ENCODE data around the gene RPF1. TPM values are rescaled to one million over a fixed set of nuclear protein-coding genes. Genes with fewer than 3 reads are reported as not detected.
"Not testable (repeated sequence)": the region's sequence is repeated elsewhere in the genome, so short reads cannot be mapped to it uniquely, and the experiment has no call there.

The RPF1 gene
- total RNA-seq, 1 experiment from 2014 or later: 23.4 TPM

DNA sequence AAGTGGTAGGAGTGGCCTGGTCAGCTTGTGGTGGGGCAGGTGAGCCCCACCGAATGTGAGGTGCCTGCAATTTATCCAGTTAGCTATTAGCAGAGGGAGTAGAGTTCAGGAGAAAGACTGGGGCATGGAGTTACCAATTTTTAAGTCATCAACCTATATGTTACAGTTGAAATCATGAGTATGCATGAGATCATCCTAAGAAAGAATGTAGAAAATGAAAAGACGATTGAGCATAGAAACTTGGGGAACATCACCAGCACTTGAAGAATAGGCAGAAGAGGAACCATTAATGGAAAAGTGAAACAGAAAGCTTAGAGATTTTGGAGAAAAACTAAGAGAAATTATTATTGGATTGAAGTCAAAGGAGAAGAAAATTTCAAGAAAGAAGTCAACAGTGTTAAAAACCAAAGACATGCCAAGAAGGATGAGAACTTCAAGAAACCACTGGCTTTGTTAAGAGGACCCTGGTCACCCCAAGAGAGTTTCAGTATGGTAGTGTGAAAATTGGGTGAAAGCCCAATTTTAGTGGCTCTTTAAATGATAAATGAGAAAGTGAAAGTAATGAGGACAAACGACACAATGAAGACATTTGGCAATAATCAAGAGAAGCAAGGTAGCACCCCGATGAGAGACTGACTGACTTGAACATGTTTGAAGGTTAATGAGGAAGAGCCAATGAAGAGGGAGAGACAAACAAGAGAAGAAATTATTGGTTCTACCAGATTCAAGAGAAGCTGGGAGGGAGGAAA is 44.1 kb upstream of the RPF1 start:
- H3K9me3 ChIP-seq (ENCODE audit: insufficient read depth, low read depth): peaks cover 2% of the 10 kb centered on the region; the same call in 1 of the 2 replicates
- ChIA-PET POLR2A (ENCODE audit: unreplicated experiment) (no interaction called here), CTCF (interaction anchor here (0.6 kb wide), 1 partner anchor 290 kb away, joined by 3 read pairs; no protein-coding TSS in a partner anchor)
- no peak overlapping the region for H3K27ac ChIP-seq
- H3K4me1 ChIP-seq (replicated peaks; ENCODE audit: insufficient read depth): peaks cover 16% of the 10 kb centered on the region
- H3K9me2 ChIP-seq (ENCODE audit: insufficient read depth): no peaks in the 10 kb centered on the region
- H3K79me2 ChIP-seq (ENCODE audit: low read depth): no peaks in the 10 kb centered on the region
- no peaks in the 10 kb centered on the region for H3F3A ChIP-seq (ENCODE audit: insufficient read depth, low read depth)
- H3K36me3 ChIP-seq (ENCODE audit: low read depth): no peaks in the 10 kb centered on the region
- peak overlapping the region; percentile 3; the same call in 1 of the 2 replicates for H3K4me2 ChIP-seq
- TF ChIP-seq EZH2 (IDR thresholded peaks at IDR 0.05; ENCODE audit: low read depth): no peak
- TF ChIP-seq, protein P1, sequence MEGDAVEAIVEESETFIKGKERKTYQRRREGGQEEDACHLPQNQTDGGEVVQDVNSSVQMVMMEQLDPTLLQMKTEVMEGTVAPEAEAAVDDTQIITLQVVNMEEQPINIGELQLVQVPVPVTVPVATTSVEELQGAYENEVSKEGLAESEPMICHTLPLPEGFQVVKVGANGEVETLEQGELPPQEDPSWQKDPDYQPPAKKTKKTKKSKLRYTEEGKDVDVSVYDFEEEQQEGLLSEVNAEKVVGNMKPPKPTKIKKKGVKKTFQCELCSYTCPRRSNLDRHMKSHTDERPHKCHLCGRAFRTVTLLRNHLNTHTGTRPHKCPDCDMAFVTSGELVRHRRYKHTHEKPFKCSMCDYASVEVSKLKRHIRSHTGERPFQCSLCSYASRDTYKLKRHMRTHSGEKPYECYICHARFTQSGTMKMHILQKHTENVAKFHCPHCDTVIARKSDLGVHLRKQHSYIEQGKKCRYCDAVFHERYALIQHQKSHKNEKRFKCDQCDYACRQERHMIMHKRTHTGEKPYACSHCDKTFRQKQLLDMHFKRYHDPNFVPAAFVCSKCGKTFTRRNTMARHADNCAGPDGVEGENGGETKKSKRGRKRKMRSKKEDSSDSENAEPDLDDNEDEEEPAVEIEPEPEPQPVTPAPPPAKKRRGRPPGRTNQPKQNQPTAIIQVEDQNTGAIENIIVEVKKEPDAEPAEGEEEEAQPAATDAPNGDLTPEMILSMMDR (conservative IDR thresholded peaks at IDR 0.05): no peak
- intact Hi-C loops (cut with micrococcal nuclease; ENCODE audit: unreplicated experiment): loop anchor here (2.0 to 5.0 kb wide), 3 partner anchors 136 to 502 kb away; no protein-coding TSS in a partner anchor
- peak overlapping the region; percentile 30; the same call in 1 of the 2 replicates for H2AFZ ChIP-seq
- H4K20me1 ChIP-seq (ENCODE audit: insufficient read depth): no peaks in the 10 kb centered on the region
- no peak overlapping the region for H3K4me3 ChIP-seq
- no TSS peak for BruUV-seq (replicated peaks)
- no peak for DNase-seq
- H3K27me3 ChIP-seq (ENCODE audit: insufficient read depth, low read depth): no peaks in the 10 kb centered on the region

DNA sequence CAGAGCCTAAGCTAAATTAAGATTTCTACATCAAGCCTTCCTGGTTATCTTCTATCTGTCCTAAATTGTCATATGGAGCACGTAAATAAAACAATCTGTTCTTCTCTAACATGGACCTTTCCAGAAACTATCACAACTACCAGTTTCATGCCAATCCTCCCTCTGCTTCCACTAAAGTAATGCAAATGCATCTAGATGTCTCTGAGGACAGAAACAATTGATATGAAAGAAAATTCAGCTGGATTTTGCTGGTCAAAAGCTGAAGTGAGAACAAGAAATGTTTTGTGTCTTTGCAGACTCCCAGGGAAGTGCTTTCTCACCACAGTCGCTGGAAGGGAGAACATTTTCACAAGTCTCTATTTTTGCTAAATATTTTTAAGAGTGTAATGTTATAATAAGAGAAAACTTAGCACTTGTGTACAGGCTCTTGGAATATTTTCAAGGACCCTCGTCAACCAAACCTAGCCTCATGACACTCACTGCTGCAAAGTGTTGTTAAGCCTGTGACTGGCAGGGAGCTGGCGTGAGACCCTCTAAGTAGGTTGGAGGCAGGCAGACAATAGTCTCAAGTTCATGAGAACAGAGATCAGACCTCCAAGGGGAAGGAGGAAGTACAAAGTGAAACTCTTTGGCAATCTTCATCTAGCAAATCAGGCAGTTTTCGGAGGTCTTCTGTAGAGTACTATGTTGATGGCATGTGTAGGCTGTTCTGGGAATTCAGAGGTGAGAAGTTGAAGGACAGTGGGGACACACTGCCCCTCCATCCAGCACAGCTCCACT is 42.0 kb upstream of the RPF1 start:
- Histone ChIP-seq H3F3A (ENCODE audit: insufficient read depth, low read depth) (no peaks in the 10 kb centered on the region), H3K4me3 (no peak overlapping the region), H3K27ac (no peak overlapping the region), H3K36me3 (ENCODE audit: low read depth) (no peaks in the 10 kb centered on the region), H4K20me1 (ENCODE audit: insufficient read depth) (no peaks in the 10 kb centered on the region), H3K9me3 (ENCODE audit: insufficient read depth, low read depth) (no peaks in the 10 kb centered on the region; the same call in 1 of the 2 replicates), H3K9me2 (ENCODE audit: insufficient read depth) (no peaks in the 10 kb centered on the region), H3K4me1 (replicated peaks; ENCODE audit: insufficient read depth) (peaks cover 16% of the 10 kb centered on the region), H3K4me2 (no peak overlapping the region), H2AFZ (no peak overlapping the region), H3K79me2 (ENCODE audit: low read depth) (no peaks in the 10 kb centered on the region), H3K27me3 (ENCODE audit: insufficient read depth, low read depth) (no peaks in the 10 kb centered on the region)
- TF ChIP-seq EZH2 (IDR thresholded peaks at IDR 0.05; ENCODE audit: low read depth): no peak
- TF ChIP-seq, protein P1 (conservative IDR thresholded peaks at IDR 0.05): no peak
- BruUV-seq (replicated peaks): no TSS peak
- intact Hi-C loops (cut with micrococcal nuclease; ENCODE audit: unreplicated experiment): loop anchor here (5.0 kb wide), 1 partner anchor 500 kb away; no protein-coding TSS in a partner anchor
- no peak for DNase-seq
- CTCF ChIA-PET: no interaction called here
- POLR2A ChIA-PET (ENCODE audit: unreplicated experiment): no interaction called here

DNA sequence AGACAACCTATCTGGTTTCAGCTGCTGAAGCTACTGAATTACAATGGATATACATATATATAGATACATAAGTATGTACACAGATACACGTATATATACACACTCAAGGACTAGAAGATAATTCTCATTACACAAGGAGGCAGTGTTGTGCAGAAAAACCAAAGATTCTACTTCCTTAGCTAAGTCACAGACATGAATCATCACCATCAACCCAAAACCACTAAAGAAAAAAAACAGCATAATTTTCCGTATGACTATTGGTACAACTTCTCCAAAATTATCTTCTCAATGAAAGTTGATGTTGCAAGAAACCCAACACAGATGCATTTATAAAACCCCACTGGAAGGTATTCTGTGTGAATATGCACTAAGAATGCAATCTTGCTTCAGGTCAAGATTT is 36.8 kb upstream of the RPF1 start:
- POLR2A ChIA-PET (ENCODE audit: unreplicated experiment): no interaction called here
- Histone ChIP-seq H3K27me3 (ENCODE audit: insufficient read depth, low read depth) (no peaks in the 10 kb centered on the region), H3K9me3 (ENCODE audit: insufficient read depth, low read depth) (no peaks in the 10 kb centered on the region), H3K4me2 (no peak overlapping the region), H3K4me3 (no peak overlapping the region), H3K36me3 (ENCODE audit: low read depth) (no peaks in the 10 kb centered on the region), H3K27ac (no peak overlapping the region), H2AFZ (no peak overlapping the region), H3K9me2 (ENCODE audit: insufficient read depth) (no peaks in the 10 kb centered on the region), H3K79me2 (ENCODE audit: low read depth) (no peaks in the 10 kb centered on the region), H3F3A (ENCODE audit: insufficient read depth, low read depth) (no peaks in the 10 kb centered on the region), H4K20me1 (ENCODE audit: insufficient read depth) (no peaks in the 10 kb centered on the region), H3K4me1 (replicated peaks; ENCODE audit: insufficient read depth) (peaks cover 10% of the 10 kb centered on the region)
- TF ChIP-seq, protein P1 (conservative IDR thresholded peaks at IDR 0.05): peak; percentile 80
- TF ChIP-seq EZH2 (IDR thresholded peaks at IDR 0.05; ENCODE audit: low read depth): no peak
- peak in 1 of 2 experiments; percentile 83 for DNase-seq
- no TSS peak for BruUV-seq (replicated peaks)
- CTCF ChIA-PET: interaction anchor here (0.6 to 1.4 kb wide), 3 partner anchors 161 to 481 kb away, joined by 3 to 4 read pairs (median 3); no protein-coding TSS in a partner anchor
- intact Hi-C loops (cut with micrococcal nuclease; ENCODE audit: unreplicated experiment): loop anchor here (2.0 kb wide), 2 partner anchors 163 to 311 kb away; no protein-coding TSS in a partner anchor

DNA sequence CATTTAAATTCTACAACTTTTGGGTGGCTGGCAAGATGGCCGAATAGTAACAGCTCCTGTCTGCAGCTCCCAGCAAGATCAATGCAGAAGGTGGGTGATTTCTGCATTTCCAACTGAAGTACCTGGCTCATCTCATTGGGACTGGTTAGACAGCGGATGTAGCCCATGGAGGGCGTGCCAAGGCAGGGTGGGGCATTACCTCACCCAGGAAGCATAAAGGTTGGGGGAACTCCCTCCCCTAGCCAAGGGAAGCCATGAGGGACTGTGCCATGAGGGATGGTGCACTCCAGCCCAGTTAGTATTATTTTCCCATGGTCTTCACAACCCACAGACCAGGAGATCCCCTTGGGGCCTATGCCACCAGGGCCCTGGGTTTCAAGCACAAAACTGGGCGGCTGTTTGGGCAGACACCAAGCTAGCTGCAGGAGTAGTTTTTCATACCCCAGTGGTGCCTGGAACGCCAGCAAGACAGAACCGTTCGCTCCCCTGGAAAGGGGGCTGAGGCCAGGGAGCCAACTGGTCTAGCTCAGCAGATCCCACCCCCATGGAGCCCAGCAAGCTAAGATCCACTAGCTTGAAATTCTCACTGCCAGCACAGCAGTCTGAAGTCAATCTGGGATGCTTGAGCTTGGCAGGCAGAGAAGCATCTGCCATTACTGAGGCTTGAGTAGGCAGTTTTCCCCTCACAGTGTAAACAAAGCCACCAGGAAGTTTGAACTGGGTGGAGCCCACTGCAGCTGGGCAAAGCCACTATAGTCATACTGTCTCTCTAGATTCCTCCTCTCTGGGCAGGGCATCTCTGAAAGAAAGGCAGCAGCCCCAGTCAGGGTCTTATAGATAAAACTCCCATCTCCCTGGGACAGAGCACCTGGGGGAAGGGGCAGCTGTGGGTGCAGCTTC is 36.1 kb upstream of the RPF1 start:
- ChIA-PET POLR2A (ENCODE audit: unreplicated experiment) (interaction anchor here (0.7 kb wide), 1 partner anchor 1450 kb away, joined by 6 read pairs; no protein-coding TSS in a partner anchor), CTCF (interaction anchor here (0.6 to 1.4 kb wide), 2 partner anchors 161 to 480 kb away, joined by 3 to 4 read pairs; no protein-coding TSS in a partner anchor)
- not testable (repeated sequence) for H3F3A ChIP-seq (ENCODE audit: insufficient read depth, low read depth); H3K79me2 ChIP-seq (ENCODE audit: low read depth); H4K20me1 ChIP-seq (ENCODE audit: insufficient read depth); H3K4me2 ChIP-seq; DNase-seq; H3K9me3 ChIP-seq (ENCODE audit: insufficient read depth, low read depth); H3K4me1 ChIP-seq (replicated peaks; ENCODE audit: insufficient read depth); H3K36me3 ChIP-seq (ENCODE audit: low read depth); H3K27ac ChIP-seq; H2AFZ ChIP-seq; H3K27me3 ChIP-seq (ENCODE audit: insufficient read depth, low read depth); BruUV-seq (replicated peaks); H3K9me2 ChIP-seq (ENCODE audit: insufficient read depth); H3K4me3 ChIP-seq
- intact Hi-C loops (cut with micrococcal nuclease; ENCODE audit: unreplicated experiment): loop anchor here (2.0 kb wide), 2 partner anchors 162 to 310 kb away; no protein-coding TSS in a partner anchor
